Sigmoid colon (tissue), 7 donors: ENCODE data around the gene ZSCAN23. TPM values are rescaled to one million over a fixed set of nuclear protein-coding genes. Genes with fewer than 3 reads are reported as not detected.

Source experiments
- DNase-seq: peaks from one replicate; pipeline ENCODE4 v3.0.0-alpha.2; 2019
- H3K27ac ChIP-seq, 4 donors: fragments of 200-600 bp; sonication (generic); one replicate each; pipeline ENCODE4 v1.5.1; 2016 to 2019; ENCODE audit warnings: mild to moderate bottlenecking in 1 of 4
- H3K27me3 ChIP-seq, 3 donors: fragments of 200-600 bp; sonication (generic); one replicate each; pipeline ENCODE4 v1.5.1; 2019; ENCODE audit warnings: mild to moderate bottlenecking in 1 of 3
- H3K36me3 ChIP-seq, 4 donors: fragments of 200-600 bp; sonication (generic); one replicate each; pipeline ENCODE4 v1.5.1; 2016 to 2019
- H3K4me1 ChIP-seq, 4 donors: fragments of 200-600 bp; sonication (generic); one replicate each; pipeline ENCODE4 v1.5.1; 2017 to 2019
- H3K4me3 ChIP-seq, 4 donors: fragments of 200-600 bp; sonication (generic); one replicate each; pipeline ENCODE4 v1.5.1; 2017 to 2019; ENCODE audit warnings: mild to moderate bottlenecking in 2 of 4, moderate library complexity in 1 of 4
- H3K9me3 ChIP-seq, 4 donors: fragments of 200-600 bp in 3 of 4; sonication (generic) in 3 of 4; one replicate each; pipeline versions ENCODE4 v1.5.1 to v1.6.1; 2013 to 2019
- EP300 ChIP-seq, 4 donors: sonication (generic); formaldehyde crosslinking; IDR thresholded peaks; one replicate each; pipeline ENCODE4 v1.6.1; 2017; ENCODE audit warnings: antibody characterized with exemption in 4 of 4
- POLR2A ChIP-seq, 2 donors: fragments of 450-650 bp; IDR thresholded peaks; one replicate each; pipeline ENCODE4 v1.6.1; 2016; ENCODE audit warnings: antibody characterized with exemption in 2 of 2, mild to moderate bottlenecking in 2 of 2, moderate library complexity in 2 of 2
- POLR2AphosphoS5 ChIP-seq, 4 donors: sonication (generic); formaldehyde crosslinking; IDR thresholded peaks; one replicate each; pipeline ENCODE4 v1.6.1; 2017; ENCODE audit warnings: antibody characterized with exemption in 4 of 4
- WGBS, 2 donors: extraction: QIAGEN DNeasy Blood & Tissue Kit; methylation state at CpG; one replicate each; pipeline ENCODE4 v1.1.7; 2013; 5-methylcytosine and 5-hydroxymethylcytosine counted together
- intact Hi-C: fragments of 100-400 bp; cut with DNase I; formaldehyde crosslinking; loops from one replicate; pipeline ENCODE4 v1.15.1; 2023
- polyA plus RNA-seq, 3 donors: library from polyadenylated mRNA; stranded (reverse); fragments of 200-250 nt; gene quantifications; one replicate each; pipeline ENCODE4 v1.2.3, GENCODE V29; 2013
- small RNA-seq, 3 donors: library from RNA; depleted of rRNA; stranded (forward); fragments of <200 nt; gene quantifications; one replicate each; pipeline ENCODE3, GENCODE V24; 2016
- total RNA-seq, 4 donors: library from RNA; depleted of rRNA; stranded (reverse); fragments of >200 nt; gene quantifications; one replicate each; pipeline ENCODE4 v1.1.0, GENCODE V29; 2016
- TF ChIP-seq, protein P1 (sequence below), 4 experiments: fragments of 450-650 bp in 3 of 4; fragments of 200-600 bp in 1 of 4; IDR thresholded peaks; one replicate each; pipeline ENCODE4 v1.5.1; 2016 to 2019; ENCODE audit warnings: antibody characterized with exemption in 4 of 4, mild to moderate bottlenecking in 3 of 4, moderate library complexity in 2 of 4
- donor health status: healthy with polysubstance abuse.
- donor health status: Bipolar disorder and iron deficiency.
- donor health status: healthy.

Gene ZSCAN23
- total and polyA plus RNA-seq, 7 donors = 0.79 to 4.2 (median 2.5) TPM; not detected in 1

GRCh38 chr6:28384143-28384533 is 59.2 kb downstream of the ZSCAN23 start:
- intact Hi-C loops = no loop called here
- no peaks in the 10 kb centered on the region for H3K9me3 ChIP-seq
- DNase-seq = no peak
- TF ChIP-seq POLR2AphosphoS5 (IDR thresholded peaks at IDR 0.05) = no peak
- TF ChIP-seq, protein P1, sequence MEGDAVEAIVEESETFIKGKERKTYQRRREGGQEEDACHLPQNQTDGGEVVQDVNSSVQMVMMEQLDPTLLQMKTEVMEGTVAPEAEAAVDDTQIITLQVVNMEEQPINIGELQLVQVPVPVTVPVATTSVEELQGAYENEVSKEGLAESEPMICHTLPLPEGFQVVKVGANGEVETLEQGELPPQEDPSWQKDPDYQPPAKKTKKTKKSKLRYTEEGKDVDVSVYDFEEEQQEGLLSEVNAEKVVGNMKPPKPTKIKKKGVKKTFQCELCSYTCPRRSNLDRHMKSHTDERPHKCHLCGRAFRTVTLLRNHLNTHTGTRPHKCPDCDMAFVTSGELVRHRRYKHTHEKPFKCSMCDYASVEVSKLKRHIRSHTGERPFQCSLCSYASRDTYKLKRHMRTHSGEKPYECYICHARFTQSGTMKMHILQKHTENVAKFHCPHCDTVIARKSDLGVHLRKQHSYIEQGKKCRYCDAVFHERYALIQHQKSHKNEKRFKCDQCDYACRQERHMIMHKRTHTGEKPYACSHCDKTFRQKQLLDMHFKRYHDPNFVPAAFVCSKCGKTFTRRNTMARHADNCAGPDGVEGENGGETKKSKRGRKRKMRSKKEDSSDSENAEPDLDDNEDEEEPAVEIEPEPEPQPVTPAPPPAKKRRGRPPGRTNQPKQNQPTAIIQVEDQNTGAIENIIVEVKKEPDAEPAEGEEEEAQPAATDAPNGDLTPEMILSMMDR (IDR thresholded peaks at IDR 0.05) = no peak
- TF ChIP-seq POLR2A (IDR thresholded peaks at IDR 0.05) = no peak
- no peak for TF ChIP-seq EP300 (IDR thresholded peaks at IDR 0.05)
- H3K36me3 ChIP-seq = peaks cover 0 to 58% (median 6%) of the 10 kb centered on the region in 4 donors
- H3K27me3 ChIP-seq = no peaks in the 10 kb centered on the region
- peak overlapping the region; percentile 69 to 84 (median 80) for H3K27ac ChIP-seq
- H3K4me3 ChIP-seq = no peak overlapping the region
- H3K4me1 ChIP-seq = peaks cover 0 to 16% (median 7%) of the 10 kb centered on the region in 4 donors
- 74 to 86% methylated on average over 2 of the region's 2 CpGs for WGBS, 2 donors

GRCh38 chr6:28383235-28384142 is 59.8 kb downstream of the ZSCAN23 start:
- H3K9me3 ChIP-seq = no peaks in the 10 kb centered on the region
- peak; percentile 94 for DNase-seq
- intact Hi-C loops = loop anchor here (2.0 kb wide), 1 partner anchor 15 kb away; the partner anchor contains the start of gene ZSCAN12
- peak overlapping the region; percentile 69 to 84 (median 80) for H3K27ac ChIP-seq
- peaks cover 0 to 16% (median 7%) of the 10 kb centered on the region in 4 donors for H3K4me1 ChIP-seq
- H3K36me3 ChIP-seq = peaks cover 0 to 58% (median 6%) of the 10 kb centered on the region in 4 donors
- H3K4me3 ChIP-seq = peak overlapping the region; percentile 26 to 53 (median 50)
- WGBS, 2 donors = 13 to 18% methylated on average over 31 of the region's 31 CpGs
- no peaks in the 10 kb centered on the region for H3K27me3 ChIP-seq
- TF ChIP-seq EP300 (IDR thresholded peaks at IDR 0.05) (peak in 2 of 4 donors; percentile 11 to 22), POLR2AphosphoS5 (IDR thresholded peaks at IDR 0.05) (peak; percentile 16 to 64 (median 56)), POLR2A (IDR thresholded peaks at IDR 0.05) (no peak)
- TF ChIP-seq, protein P1 (IDR thresholded peaks at IDR 0.05) = peak in 3 of 4 experiments; percentile 39 to 51 (median 41)

Small RNA genes within 50 kb of the gene (small RNA-seq; reads per million reads assigned to genes)
- gene RNU2-45P = 0 reads per million in 3 donors

Other genes starting within 250 kb of the ZSCAN23 start
- gene ZSCAN9, start 218.2 kb downstream of the ZSCAN23 start, total RNA-seq = 10 to 100 TPM; 14.0 to 15.1 (median 14.8) TPM
- gene ZSCAN9, start 218.2 kb downstream of the ZSCAN23 start, polyA plus RNA-seq = 1 to 10 TPM; 1.8 to 6.2 (median 3.6) TPM
- 1 to 10 TPM; 1.5 to 6.1 (median 4.7) TPM for gene ZKSCAN4, start 191.2 kb downstream of the ZSCAN23 start, total RNA-seq
- gene ZKSCAN4, start 191.2 kb downstream of the ZSCAN23 start, polyA plus RNA-seq = 1 to 10 TPM; 1.8 to 3.1 (median 2.3) TPM
- 1 to 10 TPM; 2.6 to 7.5 (median 3.8) TPM for gene NKAPL, start 184.2 kb downstream of the ZSCAN23 start, total RNA-seq
- under 1 TPM in 2 of 3 donors, not detected in 1; 0.55 to 0.60 TPM for gene NKAPL, start 184.2 kb downstream of the ZSCAN23 start, polyA plus RNA-seq
- 10 to 100 TPM; 25.5 to 29.4 (median 27.6) TPM for gene ZSCAN26, start 176.3 kb downstream of the ZSCAN23 start, total RNA-seq
- 1 to 10 TPM; 2.8 to 6.3 (median 6.0) TPM for gene ZSCAN26, start 176.3 kb downstream of the ZSCAN23 start, polyA plus RNA-seq
- 10 to 100 TPM in 2 of 4 donors, 1 to 10 TPM in 2; 5.4 to 11.4 (median 9.2) TPM for gene PGBD1, start 161.9 kb downstream of the ZSCAN23 start, total RNA-seq
- gene PGBD1, start 161.9 kb downstream of the ZSCAN23 start, polyA plus RNA-seq = 1 to 10 TPM in 2 of 3 donors, under 1 TPM in 1; 0.92 to 1.3 (median 1.2) TPM
- 10 to 100 TPM; 22.8 to 41.7 (median 30.8) TPM for gene ZSCAN31, start 107.3 kb downstream of the ZSCAN23 start, total RNA-seq
- gene ZSCAN31, start 107.3 kb downstream of the ZSCAN23 start, polyA plus RNA-seq = 1 to 10 TPM; 3.6 to 8.8 (median 7.8) TPM
- gene ZKSCAN3, start 93.5 kb downstream of the ZSCAN23 start, total RNA-seq = 1 to 10 TPM; 5.4 to 9.1 (median 5.8) TPM
- 1 to 10 TPM in 2 of 3 donors, under 1 TPM in 1; 0.92 to 1.8 (median 1.2) TPM for gene ZKSCAN3, start 93.5 kb downstream of the ZSCAN23 start, polyA plus RNA-seq
- gene ZSCAN12, start 43.7 kb downstream of the ZSCAN23 start, total RNA-seq = 1 to 10 TPM; 6.1 to 7.5 (median 6.8) TPM
- 1 to 10 TPM; 1.4 to 2.8 (median 2.4) TPM for gene ZSCAN12, start 43.7 kb downstream of the ZSCAN23 start, polyA plus RNA-seq
- not detected for gene GPX6, start 72.3 kb upstream of the ZSCAN23 start, total RNA-seq
- not detected for gene GPX6, start 72.3 kb upstream of the ZSCAN23 start, polyA plus RNA-seq
- gene GPX5, start 82.4 kb upstream of the ZSCAN23 start, total RNA-seq = not detected
- not detected for gene GPX5, start 82.4 kb upstream of the ZSCAN23 start, polyA plus RNA-seq